DOHH2 (cell line): Measurements from ENCODE around the gene GATB.

Experiments used
- H3F3A ChIP-seq: fragments of 200-600 bp; sonication (generic), shearing (Covaris generic); 2 replicates; pipeline ENCODE4 v1.6.0; 2016; ENCODE audit warnings: antibody characterized with exemption, mild to moderate bottlenecking; ENCODE audit not compliant: control insufficient read depth, insufficient read depth
- H3K27ac ChIP-seq: fragments of 200-600 bp; sonication (generic); 2 replicates; pipeline ENCODE4 v1.5.1; 2014; ENCODE audit warnings: low read depth, mild to moderate bottlenecking, low read length, moderate library complexity
- H3K27me3 ChIP-seq: fragments of 200-600 bp; sonication (generic); 2 replicates; pipeline ENCODE4 v1.6.1; 2014; ENCODE audit warnings: mild to moderate bottlenecking, low read length, mixed read lengths; ENCODE audit not compliant: control insufficient read depth
- H3K36me3 ChIP-seq: fragments of 200-600 bp; sonication (generic); 2 replicates; pipeline ENCODE4 v1.6.1; 2014; ENCODE audit warnings: mild to moderate bottlenecking, low read length, moderate library complexity, mixed read lengths; ENCODE audit not compliant: control insufficient read depth
- H3K4me1 ChIP-seq: fragments of 200-600 bp; sonication (generic); 2 replicates; pipeline ENCODE4 v1.6.1; 2014; ENCODE audit warnings: mild to moderate bottlenecking, low read length, mixed read lengths; ENCODE audit not compliant: control insufficient read depth
- H3K4me2 ChIP-seq: fragments of 200-600 bp; sonication (generic); 2 replicates; pipeline ENCODE4 v1.6.0; 2014; ENCODE audit warnings: mild to moderate bottlenecking, low read length, moderate library complexity
- H3K4me3 ChIP-seq: fragments of 200-600 bp; sonication (generic); 2 replicates; pipeline ENCODE4 v1.5.1; 2014; ENCODE audit warnings: mild to moderate bottlenecking, low read length, mixed read lengths
- H3K79me2 ChIP-seq: fragments of 200-600 bp; sonication (generic); 2 replicates; pipeline ENCODE4 v1.6.1; 2014; ENCODE audit warnings: mild to moderate bottlenecking, low read length, mixed read lengths; ENCODE audit not compliant: control insufficient read depth
- H3K9me2 ChIP-seq: fragments of 200-600 bp; sonication (generic); replicated peaks from 2 replicates; pipeline ENCODE4 v1.6.1; 2014; ENCODE audit warnings: mild to moderate bottlenecking, low read length, mixed read lengths; ENCODE audit not compliant: control insufficient read depth
- H3K9me3 ChIP-seq: fragments of 200-600 bp; sonication (generic); 2 replicates; pipeline ENCODE4 v1.6.1; 2014; ENCODE audit warnings: antibody characterized with exemption, low read length, mixed read lengths; ENCODE audit not compliant: control insufficient read depth, insufficient read depth
- H4K20me1 ChIP-seq: fragments of 200-600 bp; sonication (generic); 2 replicates; pipeline ENCODE4 v1.6.0; 2014; ENCODE audit warnings: low read depth, mild to moderate bottlenecking, antibody characterized with exemption, low read length, moderate library complexity; ENCODE audit not compliant: control insufficient read depth, insufficient read depth
- CTCF ChIP-seq: fragments of 200-600 bp; sonication (generic); IDR thresholded peaks from one replicate; pipeline ENCODE4 v1.5.1; 2014; ENCODE audit warnings: antibody characterized with exemption, mild to moderate bottlenecking, low read depth, low read length; ENCODE audit not compliant: poor library complexity, severe bottlenecking
- EZH2phosphoT487 ChIP-seq: fragments of 200-600 bp; sonication (generic); IDR thresholded peaks from 2 replicates; pipeline ENCODE4 v1.6.1; 2017; ENCODE audit warnings: borderline replicate concordance, mild to moderate bottlenecking, antibody characterized with exemption, low read length, moderate library complexity, mixed read lengths

The GATB gene

GRCh38 chr4:151700566-151701316, 60.1 kb downstream of the GATB start:
- Histone ChIP-seq H3K9me3 (no peaks in the 10 kb centered on the region), H3K4me3 (no peak overlapping the region), H4K20me1 (no peaks in the 10 kb centered on the region), H3K79me2 (no peaks in the 10 kb centered on the region), H3F3A (no peaks in the 10 kb centered on the region), H3K9me2 (no peaks in the 10 kb centered on the region), H3K4me2 (no peak overlapping the region), H3K36me3 (no peaks in the 10 kb centered on the region), H3K27me3 (no peaks in the 10 kb centered on the region), H3K4me1 (no peaks in the 10 kb centered on the region), H3K27ac (no peak overlapping the region)
- TF ChIP-seq EZH2phosphoT487 (no peak), CTCF (no peak)

GRCh38 chr4:151698213-151698612, 62.6 kb downstream of the GATB start:
- no peaks in the 10 kb centered on the region for H3K9me3 ChIP-seq
- no peak overlapping the region for H3K4me2 ChIP-seq
- no peaks in the 10 kb centered on the region for H3K36me3 ChIP-seq
- H3K9me2 ChIP-seq, result no peaks in the 10 kb centered on the region
- no peaks in the 10 kb centered on the region for H4K20me1 ChIP-seq
- H3K4me3 ChIP-seq, result no peak overlapping the region
- TF ChIP-seq EZH2phosphoT487 (no peak), CTCF (no peak)
- no peaks in the 10 kb centered on the region for H3F3A ChIP-seq
- H3K27ac ChIP-seq, result no peak overlapping the region
- H3K4me1 ChIP-seq, result no peaks in the 10 kb centered on the region
- H3K27me3 ChIP-seq, result no peaks in the 10 kb centered on the region
- no peaks in the 10 kb centered on the region for H3K79me2 ChIP-seq

GRCh38 chr4:151694961-151695720, 65.7 kb downstream of the GATB start:
- H3K27me3 ChIP-seq, result no peaks in the 10 kb centered on the region
- H3K4me3 ChIP-seq, result no peak overlapping the region
- no peak overlapping the region for H3K4me2 ChIP-seq
- no peaks in the 10 kb centered on the region for H3K4me1 ChIP-seq
- H3K9me3 ChIP-seq, result no peaks in the 10 kb centered on the region
- no peak overlapping the region for H3K27ac ChIP-seq
- no peaks in the 10 kb centered on the region for H3K9me2 ChIP-seq
- H3K36me3 ChIP-seq, result no peaks in the 10 kb centered on the region
- H3K79me2 ChIP-seq, result no peaks in the 10 kb centered on the region
- H4K20me1 ChIP-seq, result no peaks in the 10 kb centered on the region
- TF ChIP-seq EZH2phosphoT487, result no peak
- no peak for TF ChIP-seq CTCF
- no peaks in the 10 kb centered on the region for H3F3A ChIP-seq
